GM18498 (cell line): ENCODE results near the gene C1orf174.

Experiments used
- ATAC-seq: cut with Tn5 transposase; IDR thresholded peaks from one replicate; pipeline ENCODE4 v1.9.1; 2021; ENCODE audit warnings: mild to moderate bottlenecking, moderate library complexity; ENCODE audit not compliant: unreplicated experiment

Gene C1orf174

GRCh38 chr1:3841491-3841890 lies 58.6 kb downstream of the C1orf174 start:
- ATAC-seq: no peak
